H1 (cell line): ENCODE results near the gene TPRX1. TPM values are rescaled to one million over a fixed set of nuclear protein-coding genes. Genes with fewer than 3 reads are reported as not detected.

Experiments used
- CTCF ChIA-PET: fragments of 300-600 bp; sonication (Branson Sonifier 250); formaldehyde crosslinking; loops from one replicate; lab custom pipeline; 2021; ENCODE audit not compliant: partially characterized antibody; lab: Charles Lee
- POLR2A ChIA-PET: fragments of 300-600 bp; sonication (Branson Sonifier 250); formaldehyde crosslinking; loops from one replicate; lab custom pipeline; 2021; ENCODE audit warnings: inconsistent platforms; ENCODE audit not compliant: partially characterized antibody; lab: Charles Lee
- DNase-seq, 2 experiments: peaks; one replicate each; pipeline versions ENCODE4 v3.0.0 to v3.0.0-alpha.2; 2010 to 2022; ENCODE audit warnings: low spot score in 2 of 2, low read depth in 1 of 2, mixed read lengths in 1 of 2
- FAIRE-seq: peaks from 2 replicates; lab custom pipeline; 2011; peaks lifted over from hg19 to GRCh38; lab: Jason Lieb, UNC
- H2AFZ ChIP-seq: 2 replicates; pipeline ENCODE4 v1.8.1; 2012; ENCODE audit warnings: low read length, inconsistent platforms
- H2AK5ac ChIP-seq: 2 replicates; pipeline ENCODE4 v1.6.1; 2013; ENCODE audit warnings: low read depth, low read length
- H2BK120ac ChIP-seq: replicated peaks from 2 replicates; pipeline ENCODE3; 2013; ENCODE audit warnings: low read depth, low read length, inconsistent platforms
- H2BK12ac ChIP-seq: 2 replicates; pipeline ENCODE4 v1.6.1; 2013; ENCODE audit warnings: low read depth, low read length
- H2BK15ac ChIP-seq: 2 replicates; pipeline ENCODE4 v1.6.1; 2013; ENCODE audit warnings: low read length
- H2BK20ac ChIP-seq: 2 replicates; pipeline ENCODE4 v1.6.1; 2013; ENCODE audit warnings: low read length
- H2BK5ac ChIP-seq: 2 replicates; pipeline ENCODE4 v1.6.1; 2013; ENCODE audit warnings: low read depth, low read length
- H3K14ac ChIP-seq: 2 replicates; pipeline ENCODE4 v1.6.1; 2013; ENCODE audit warnings: inconsistent platforms; ENCODE audit not compliant: insufficient read length
- H3K18ac ChIP-seq: 2 replicates; pipeline ENCODE4 v1.6.1; 2013; ENCODE audit warnings: low read length; ENCODE audit errors: extremely low read depth
- H3K23ac ChIP-seq: 2 replicates; pipeline ENCODE4 v1.6.1; 2013; ENCODE audit warnings: inconsistent platforms; ENCODE audit not compliant: insufficient read length
- H3K23me2 ChIP-seq: 2 replicates; pipeline ENCODE4 v1.6.1; 2013; ENCODE audit warnings: low read depth, low read length
- H3K27ac ChIP-seq: 2 replicates; pipeline ENCODE4 v1.6.1; 2011; ENCODE audit warnings: low read depth, low read length, inconsistent platforms
- H3K27me3 ChIP-seq, 4 experiments: replicated peaks in 1 of 4; 1 replicate in 1 of 4; 2 replicates in 3 of 4; pipeline versions ENCODE4 v1.6.1 to v1.8.1; 2011 to 2013; ENCODE audit warnings: low read length in 3 of 4, mild to moderate bottlenecking in 3 of 4, inconsistent platforms in 2 of 4, mixed read lengths in 2 of 4, moderate library complexity in 1 of 4; ENCODE audit not compliant: control insufficient read depth in 3 of 4, insufficient read depth in 3 of 4; ENCODE audit errors: extremely low read depth in 1 of 4
- H3K36me3 ChIP-seq, 4 experiments: 2 replicates each; pipeline versions ENCODE4 v1.6.1 to v1.8.1; 2011 to 2013; ENCODE audit warnings: mild to moderate bottlenecking in 4 of 4, low read length in 3 of 4, moderate library complexity in 2 of 4, control low read depth in 1 of 4, inconsistent platforms in 1 of 4; ENCODE audit not compliant: insufficient read depth in 4 of 4, control insufficient read depth in 2 of 4
- H3K4ac ChIP-seq: replicated peaks from 2 replicates; pipeline ENCODE3; 2013; ENCODE audit warnings: low read length, low read depth, mixed read lengths, inconsistent platforms; ENCODE audit not compliant: insufficient read length
- H3K4me1 ChIP-seq, 4 experiments: replicated peaks in 1 of 4; 1 replicate in 1 of 4; 2 replicates in 3 of 4; pipeline versions ENCODE4 v1.6.1 to v1.8.1; 2011 to 2013; ENCODE audit warnings: low read length in 3 of 4, inconsistent platforms in 2 of 4, mixed read lengths in 1 of 4; ENCODE audit not compliant: insufficient read depth in 4 of 4, control insufficient read depth in 3 of 4
- H3K4me2 ChIP-seq, 2 experiments: 2 replicates each; pipeline versions ENCODE4 v1.6.1 to v1.8.1; 2011 to 2013; ENCODE audit warnings: low read depth in 2 of 2, low read length in 2 of 2, control low read depth in 1 of 2, inconsistent platforms in 1 of 2, mild to moderate bottlenecking in 1 of 2; ENCODE audit not compliant: insufficient read depth in 1 of 2
- H3K4me3 ChIP-seq, 4 experiments: fragments of 200-600, 300-600 bp in 1 of 4; sonication (generic), shearing (Covaris generic), sonication (Bioruptor Twin) in 1 of 4; 2 replicates each; pipeline versions ENCODE4 v1.5.1 to v1.8.1; 2011 to 2016; ENCODE audit warnings: low read length in 4 of 4, low read depth in 3 of 4, control low read depth in 2 of 4, inconsistent platforms in 2 of 4, mild to moderate bottlenecking in 2 of 4, mixed read lengths in 1 of 4, moderate library complexity in 1 of 4; ENCODE audit not compliant: insufficient read depth in 2 of 4; ENCODE audit errors: extremely low read depth in 1 of 4
- H3K56ac ChIP-seq: replicated peaks from 2 replicates; pipeline ENCODE3; 2013; ENCODE audit warnings: low read depth, mild to moderate bottlenecking, mixed read lengths, low read length, inconsistent platforms; ENCODE audit not compliant: insufficient read length
- H3K79me1 ChIP-seq: 2 replicates; pipeline ENCODE4 v1.6.1; 2013; ENCODE audit warnings: low read depth, low read length, control low read depth
- H3K79me2 ChIP-seq, 2 experiments: 2 replicates each; pipeline versions ENCODE4 v1.6.1 to v1.8.1; 2012 to 2013; ENCODE audit warnings: low read length in 2 of 2, mild to moderate bottlenecking in 2 of 2, inconsistent platforms in 1 of 2; ENCODE audit not compliant: insufficient read depth in 2 of 2, control insufficient read depth in 1 of 2
- H3K9ac ChIP-seq, 4 experiments: replicated peaks in 1 of 4; 1 replicate in 1 of 4; 2 replicates in 3 of 4; pipeline versions ENCODE4 v1.6.1 to v1.8.1; 2011 to 2013; ENCODE audit warnings: low read depth in 3 of 4, low read length in 3 of 4, control low read depth in 2 of 4, mild to moderate bottlenecking in 2 of 4, moderate library complexity in 2 of 4, inconsistent platforms in 1 of 4; ENCODE audit errors: extremely low read depth in 1 of 4
- H3K9me3 ChIP-seq, 2 experiments: 2 replicates each; pipeline versions ENCODE4 v1.6.1 to v1.8.1; 2012 to 2013; ENCODE audit warnings: mild to moderate bottlenecking in 2 of 2, moderate library complexity in 2 of 2, control low read depth in 1 of 2, inconsistent platforms in 1 of 2, low read depth in 1 of 2, low read length in 1 of 2, mixed read lengths in 1 of 2; ENCODE audit not compliant: insufficient read depth in 2 of 2
- H4K20me1 ChIP-seq, 2 experiments: replicated peaks in 1 of 2; 2 replicates each; pipeline versions ENCODE3 to v1.8.1; 2011 to 2013; ENCODE audit warnings: inconsistent platforms in 2 of 2, low read length in 2 of 2, mild to moderate bottlenecking in 1 of 2; ENCODE audit not compliant: insufficient read depth in 2 of 2, control insufficient read depth in 1 of 2
- H4K5ac ChIP-seq: 2 replicates; pipeline ENCODE4 v1.6.1; 2013; ENCODE audit warnings: low read length, low read depth, mixed read lengths, inconsistent platforms; ENCODE audit not compliant: insufficient read length
- H4K8ac ChIP-seq: 2 replicates; pipeline ENCODE4 v1.8.0; 2013; ENCODE audit warnings: mild to moderate bottlenecking, moderate library complexity, low read length, inconsistent platforms; ENCODE audit not compliant: insufficient read depth; ENCODE audit errors: extremely low read depth
- H4K91ac ChIP-seq: replicated peaks from 2 replicates; pipeline ENCODE3; 2013; ENCODE audit warnings: low read length, mixed read lengths, inconsistent platforms; ENCODE audit not compliant: insufficient read length
- CTBP2 ChIP-seq: IDR thresholded peaks from 2 replicates; pipeline ENCODE4 v1.7.0; 2011; ENCODE audit warnings: borderline replicate concordance, mild to moderate bottlenecking, moderate library complexity, mixed read lengths, low read length; ENCODE audit not compliant: insufficient read depth, insufficient read length
- EP300 ChIP-seq, 2 experiments: IDR thresholded peaks; 1 replicate in 1 of 2; 2 replicates in 1 of 2; pipeline ENCODE4 v1.6.1; 2011 to 2012; ENCODE audit warnings: low read depth in 2 of 2, low read length in 2 of 2, mild to moderate bottlenecking in 2 of 2, borderline replicate concordance in 1 of 2, inconsistent platforms in 1 of 2, moderate library complexity in 1 of 2
- HDAC6 ChIP-seq: IDR thresholded peaks from one replicate; pipeline ENCODE4 v1.7.1; 2012; ENCODE audit warnings: low read depth, mild to moderate bottlenecking, inconsistent platforms, low read length, moderate library complexity
- POLR2A ChIP-seq, 2 experiments: IDR thresholded peaks; 1 replicate in 1 of 2; 2 replicates in 1 of 2; pipeline ENCODE4 v1.6.1; 2011; ENCODE audit warnings: low read depth in 2 of 2, low read length in 2 of 2, mild to moderate bottlenecking in 2 of 2; ENCODE audit errors: control extremely low read depth in 1 of 2
- RBBP5 ChIP-seq: IDR thresholded peaks from 2 replicates; pipeline ENCODE4 v1.7.1; 2012; ENCODE audit warnings: low read depth, mild to moderate bottlenecking, inconsistent platforms, low read length, moderate library complexity, borderline replicate concordance
- SP4 ChIP-seq: IDR thresholded peaks from 2 replicates; pipeline ENCODE4 v1.6.1; 2012; ENCODE audit warnings: low read length, inconsistent platforms
- WGBS, 2 experiments: shearing (Covaris generic) in 1 of 2; methylation state at CpG; one replicate each; pipeline versions ENCODE4 v1.1.6 to v1.1.7; 2013 to 2015; ENCODE audit warnings: low lambda C conversion rate in 2 of 2, mixed read lengths in 2 of 2, inconsistent platforms in 1 of 2, low coverage in 1 of 2, missing lambda C conversion rate in 1 of 2; ENCODE audit not compliant: insufficient replicate concordance in 2 of 2, insufficient coverage in 1 of 2, insufficient read length in 1 of 2; ENCODE audit errors: extremely low coverage in 1 of 2, missing lambda C conversion rate in 1 of 2; 5-methylcytosine and 5-hydroxymethylcytosine counted together
- polyA plus RNA-seq, 7 experiments: library from polyadenylated mRNA; depleted of rRNA in 3 of 7; stranded (reverse) in 5 of 7; unstranded in 2 of 7; fragments of >200 nt in 5 of 7; fragments of 200-250 nt in 2 of 7; gene quantifications; 1 replicate in 5 of 7; 2 replicates in 1 of 7; 4 replicates in 1 of 7; pipeline versions ENCODE4 v1.2.1 to v1.2.3, GENCODE V29; 2011 to 2013; ENCODE audit warnings: missing spikeins in 2 of 7, mixed read lengths in 2 of 7
- total RNA-seq: library from RNA; stranded (reverse); fragmentation: NEBNext Ultra II Directional; extraction: Animal tissue kit (Norgen Biotek cat#: 25700); gene quantifications from 2 replicates; pipeline ENCODE4 v1.2.1, GENCODE V29; 2021

TPRX1 gene
- total and polyA plus RNA-seq, 2 of the 8 experiments (the other 6 are each of a cell fraction or from before 2014, with no cell fraction given): 0.03 TPM; not detected in 1

GRCh38 chr19:47779524-47780214 is 24.7 kb downstream of the TPRX1 start:
- Histone ChIP-seq H3K36me3 (peaks cover 14 to 34% (median 29%) of the 10 kb centered on the region in 4 experiments), H2BK5ac (peak overlapping the region; percentile 44; the same call in 1 of the 2 replicates), H2AK5ac (no peak overlapping the region), H4K5ac (no peak overlapping the region), H2BK15ac (no peak overlapping the region), H3K23ac (no peak overlapping the region), H3K4me2 (peak overlapping the region; percentile 59 to 92), H2BK20ac (no peak overlapping the region), H2BK120ac (no peak overlapping the region), H3K14ac (no peak overlapping the region), H3K9ac (peak overlapping the region in 2 of 4 experiments; percentile 94 to 95; a peak in 3 of 7 replicates), H3K18ac (no peak overlapping the region), H4K20me1 (peaks cover 8 to 24% of the 10 kb centered on the region in 2 experiments), H2BK12ac (no peak overlapping the region), H3K4me3 (peak overlapping the region; percentile 57 to 97 (median 75)), H3K4ac (peak overlapping the region; percentile 69), H3K9me3 (no peaks in the 10 kb centered on the region), H4K8ac (no peak overlapping the region), H3K79me2 (peaks cover 13 to 25% of the 10 kb centered on the region in 2 experiments), H2AFZ (no peak overlapping the region), H3K4me1 (peaks cover 0 to 6% (median 4%) of the 10 kb centered on the region in 4 experiments; a peak in 4 of 7 replicates), H3K23me2 (peaks cover 8% of the 10 kb centered on the region), H3K27ac (no peak overlapping the region), H3K27me3 (no peaks in the 10 kb centered on the region), H4K91ac (no peak overlapping the region), H3K79me1 (peaks cover 7% of the 10 kb centered on the region), H3K56ac (no peak overlapping the region)
- 88% methylated on average over 24 of the region's 24 CpGs; no CpG with 5 or more reads in 1 of the 2 experiments for WGBS, 2 experiments
- ChIA-PET CTCF (interaction anchor here (0.7 to 3.4 kb wide), 5 partner anchors 9 to 323 kb away, joined by 3 to 32 read pairs (median 5); partner anchors contain the start of gene EHD2), POLR2A (interaction anchor here (0.6 to 3.9 kb wide), 8 partner anchors 9 to 91 kb away, joined by 3 to 27 read pairs (median 4); partner anchors contain the start of gene NOP53)
- peak in 1 of 2 experiments; percentile 17; a peak in 1 of 3 replicates for TF ChIP-seq POLR2A (IDR thresholded peaks at IDR 0.05; ENCODE audit: control extremely low read depth in 1 of 2, low read depth in 2 of 2, low read length in 2 of 2)
- no peak for TF ChIP-seq HDAC6
- no peak for TF ChIP-seq RBBP5
- TF ChIP-seq EP300 (IDR thresholded peaks at IDR 0.05; ENCODE audit: borderline replicate concordance in 1 of 2, low read depth in 2 of 2, low read length in 2 of 2): no peak
- no peak for TF ChIP-seq SP4
- TF ChIP-seq CTBP2: no peak
- no peak for DNase-seq
- FAIRE-seq: no peak
